Neural cell (in vitro differentiated cells): ENCODE data around the gene CPS1. TPM values are rescaled to one million over a fixed set of nuclear protein-coding genes. Genes with fewer than 3 reads are reported as not detected.

Experiments used
- H2AFZ ChIP-seq: fragments of 200-600, 300-800 bp; sonication (generic), shearing (Covaris generic); 2 replicates; pipeline ENCODE4 v1.6.0; 2014; ENCODE audit warnings: low read depth, mild to moderate bottlenecking, antibody characterized with exemption, low read length, moderate library complexity
- H3F3A ChIP-seq: fragments of 200-600 bp; shearing (Covaris generic); 2 replicates; pipeline ENCODE4 v1.6.1; 2016; ENCODE audit warnings: mild to moderate bottlenecking, moderate library complexity, mixed read lengths, antibody characterized with exemption, low read length; ENCODE audit not compliant: insufficient read depth, poor library complexity, severe bottlenecking
- H3K27ac ChIP-seq: fragments of 200-600, 300-800 bp; sonication (generic), shearing (Covaris generic); 2 replicates; pipeline ENCODE4 v1.5.1; 2014; ENCODE audit warnings: mild to moderate bottlenecking, low read length, moderate library complexity
- H3K27me3 ChIP-seq: fragments of 300-800, 200-600 bp; sonication (generic), shearing (Covaris generic); 2 replicates; pipeline ENCODE4 v1.6.0; 2014; ENCODE audit warnings: mild to moderate bottlenecking, low read depth, low read length, moderate library complexity; ENCODE audit not compliant: insufficient read depth
- H3K36me3 ChIP-seq: fragments of 300-800, 200-600 bp; sonication (generic), shearing (Covaris generic); 2 replicates; pipeline ENCODE4 v1.5.1; 2014; ENCODE audit warnings: mild to moderate bottlenecking, antibody characterized with exemption, low read length, moderate library complexity; ENCODE audit not compliant: insufficient read depth
- H3K4me2 ChIP-seq: fragments of 300-800, 200-600 bp; sonication (generic), shearing (Covaris generic); 2 replicates; pipeline ENCODE4 v1.6.0; 2014; ENCODE audit warnings: mild to moderate bottlenecking, low read length
- H3K4me3 ChIP-seq: fragments of 300-800, 200-600 bp; sonication (generic), shearing (Covaris generic); 2 replicates; pipeline ENCODE4 v1.5.1; 2014; ENCODE audit warnings: mild to moderate bottlenecking, low read length, moderate library complexity
- H3K79me2 ChIP-seq: fragments of 200-600 bp; shearing (Covaris generic); replicated peaks from 2 replicates; pipeline ENCODE4 v1.6.0; 2014; ENCODE audit warnings: mild to moderate bottlenecking, low read length, moderate library complexity; ENCODE audit not compliant: insufficient read depth
- H3K9ac ChIP-seq: fragments of 300-800, 200-600 bp; sonication (generic), shearing (Covaris generic); 2 replicates; pipeline ENCODE4 v1.6.1; 2016; ENCODE audit warnings: mild to moderate bottlenecking, low read length, mixed read lengths
- H3K9me2 ChIP-seq: fragments of 200-600 bp; shearing (Covaris generic); 2 replicates; pipeline ENCODE4 v1.6.1; 2016; ENCODE audit warnings: mild to moderate bottlenecking, low read length, mixed read lengths; ENCODE audit not compliant: insufficient read depth
- H3K9me3 ChIP-seq: fragments of 200-600, 300-800 bp; sonication (generic), shearing (Covaris generic); 2 replicates; pipeline ENCODE4 v1.6.1; 2016; ENCODE audit warnings: mild to moderate bottlenecking, mixed run types, low read length, moderate library complexity, mixed read lengths
- H4K20me1 ChIP-seq: fragments of 200-600 bp; shearing (Covaris generic); 2 replicates; pipeline ENCODE4 v1.6.1; 2016; ENCODE audit warnings: mild to moderate bottlenecking, mixed run types; ENCODE audit not compliant: insufficient read depth
- CTCF ChIP-seq: fragments of 450-650 bp; IDR thresholded peaks from 2 replicates; pipeline ENCODE4 v1.5.1; 2014; ENCODE audit warnings: antibody characterized with exemption, mild to moderate bottlenecking, moderate library complexity; ENCODE audit not compliant: poor library complexity, severe bottlenecking
- EP300 ChIP-seq: fragments of 450-650 bp; conservative IDR thresholded peaks from 2 replicates; pipeline ENCODE4 v1.6.1; 2014; ENCODE audit warnings: antibody characterized with exemption, mild to moderate bottlenecking, moderate library complexity; ENCODE audit not compliant: poor library complexity, severe bottlenecking
- EZH2 ChIP-seq: fragments of 200-600, 300-800 bp; shearing (Covaris generic), sonication (generic); IDR thresholded peaks from 2 replicates; pipeline ENCODE4 v1.6.1; 2014; ENCODE audit warnings: antibody characterized with exemption, low read length, borderline replicate concordance, mild to moderate bottlenecking; ENCODE audit not compliant: insufficient read depth, poor library complexity, severe bottlenecking
- MXI1 ChIP-seq: fragments of 450-650 bp; conservative IDR thresholded peaks from 2 replicates; pipeline ENCODE4 v1.6.1; 2014; ENCODE audit warnings: antibody characterized with exemption, mild to moderate bottlenecking; ENCODE audit not compliant: poor library complexity, severe bottlenecking
- POLR2AphosphoS5 ChIP-seq: IDR thresholded peaks from 2 replicates; pipeline ENCODE4 v1.6.1; 2012
- RAD21 ChIP-seq: fragments of 450-650 bp; conservative IDR thresholded peaks from 2 replicates; pipeline ENCODE4 v1.6.1; 2014; ENCODE audit warnings: antibody characterized with exemption, mild to moderate bottlenecking, moderate library complexity
- REST ChIP-seq: IDR thresholded peaks from 2 replicates; pipeline ENCODE4 v1.6.1; 2012; ENCODE audit warnings: borderline replicate concordance
- SMC3 ChIP-seq: fragments of 450-650 bp; conservative IDR thresholded peaks from 2 replicates; pipeline ENCODE4 v1.6.1; 2014; ENCODE audit warnings: antibody characterized with exemption, mild to moderate bottlenecking, moderate library complexity; ENCODE audit not compliant: poor library complexity
- TAF1 ChIP-seq: IDR thresholded peaks from 2 replicates; pipeline ENCODE4 v1.6.1; 2012; ENCODE audit warnings: low read depth
- polyA plus RNA-seq: library from polyadenylated mRNA; depleted of rRNA; stranded (reverse); fragments of >200 nt; gene quantifications from 2 replicates; pipeline ENCODE4 v1.2.3, GENCODE V29; 2014

CPS1 gene
- polyA plus RNA-seq, 1 donor from 2014 or later = 0.25 TPM

GRCh38 chr2:210667711-210668110 lies 111.3 kb downstream of the CPS1 start:
- no peaks in the 10 kb centered on the region for H3K9me3 ChIP-seq
- no peak overlapping the region for H3K4me3 ChIP-seq
- H3K4me2 ChIP-seq = no peak overlapping the region
- H3K9ac ChIP-seq = no peak overlapping the region
- H2AFZ ChIP-seq = no peak overlapping the region
- no peaks in the 10 kb centered on the region for H4K20me1 ChIP-seq
- H3K36me3 ChIP-seq = no peaks in the 10 kb centered on the region
- H3F3A ChIP-seq = peaks cover 17% of the 10 kb centered on the region
- no peaks in the 10 kb centered on the region for H3K79me2 ChIP-seq
- H3K27me3 ChIP-seq = no peaks in the 10 kb centered on the region
- H3K9me2 ChIP-seq = no peaks in the 10 kb centered on the region
- TF ChIP-seq REST (no peak), EZH2 (no peak), CTCF (no peak)
- H3K27ac ChIP-seq = no peak overlapping the region

GRCh38 chr2:210671065-210671464 lies 114.7 kb downstream of the CPS1 start:
- no peaks in the 10 kb centered on the region for H3K79me2 ChIP-seq
- no peak overlapping the region for H3K9ac ChIP-seq
- H4K20me1 ChIP-seq = no peaks in the 10 kb centered on the region
- no peaks in the 10 kb centered on the region for H3K27me3 ChIP-seq
- TF ChIP-seq SMC3 (no peak), EZH2 (no peak), RAD21 (no peak), TAF1 (no peak), EP300 (peak; percentile 97), CTCF (no peak), POLR2AphosphoS5 (peak; percentile 95), REST (peak; percentile 96), MXI1 (no peak)
- H3K9me2 ChIP-seq = no peaks in the 10 kb centered on the region
- no peaks in the 10 kb centered on the region for H3K9me3 ChIP-seq
- peak overlapping the region; percentile 19 for H3K4me3 ChIP-seq
- H3F3A ChIP-seq = peaks cover 17% of the 10 kb centered on the region
- H3K27ac ChIP-seq = peak overlapping the region; percentile 34
- no peak overlapping the region for H2AFZ ChIP-seq
- H3K36me3 ChIP-seq = no peaks in the 10 kb centered on the region
- H3K4me2 ChIP-seq = peak overlapping the region; percentile 57
